ENCODE measurements around the gene SH3YL1.

DNA sequence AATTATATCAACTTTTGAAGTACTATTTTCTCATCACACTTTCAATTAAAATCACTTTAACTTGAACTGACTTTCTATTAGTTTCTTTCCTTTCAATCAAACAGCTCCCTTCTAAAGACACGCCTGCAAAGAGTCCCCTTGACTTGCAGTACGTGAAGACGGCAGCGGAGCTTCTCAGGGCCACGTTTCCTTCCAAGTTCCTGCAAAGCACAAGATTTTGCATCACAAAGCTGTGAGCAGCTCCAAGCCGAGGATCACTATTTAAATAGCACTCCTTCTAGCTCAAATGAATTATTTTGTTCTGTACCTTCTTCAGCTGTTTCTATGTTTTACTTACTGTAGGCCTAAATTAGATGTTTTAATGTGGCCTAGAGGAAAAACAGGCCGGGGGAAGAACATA lies 30.8 kb downstream of the SH3YL1 start:
- no peak for TF ChIP-seq ZFX (IDR thresholded peaks at IDR 0.05; ENCODE audit: borderline replicate concordance)
- TF ChIP-seq, protein P1, sequence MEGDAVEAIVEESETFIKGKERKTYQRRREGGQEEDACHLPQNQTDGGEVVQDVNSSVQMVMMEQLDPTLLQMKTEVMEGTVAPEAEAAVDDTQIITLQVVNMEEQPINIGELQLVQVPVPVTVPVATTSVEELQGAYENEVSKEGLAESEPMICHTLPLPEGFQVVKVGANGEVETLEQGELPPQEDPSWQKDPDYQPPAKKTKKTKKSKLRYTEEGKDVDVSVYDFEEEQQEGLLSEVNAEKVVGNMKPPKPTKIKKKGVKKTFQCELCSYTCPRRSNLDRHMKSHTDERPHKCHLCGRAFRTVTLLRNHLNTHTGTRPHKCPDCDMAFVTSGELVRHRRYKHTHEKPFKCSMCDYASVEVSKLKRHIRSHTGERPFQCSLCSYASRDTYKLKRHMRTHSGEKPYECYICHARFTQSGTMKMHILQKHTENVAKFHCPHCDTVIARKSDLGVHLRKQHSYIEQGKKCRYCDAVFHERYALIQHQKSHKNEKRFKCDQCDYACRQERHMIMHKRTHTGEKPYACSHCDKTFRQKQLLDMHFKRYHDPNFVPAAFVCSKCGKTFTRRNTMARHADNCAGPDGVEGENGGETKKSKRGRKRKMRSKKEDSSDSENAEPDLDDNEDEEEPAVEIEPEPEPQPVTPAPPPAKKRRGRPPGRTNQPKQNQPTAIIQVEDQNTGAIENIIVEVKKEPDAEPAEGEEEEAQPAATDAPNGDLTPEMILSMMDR (IDR thresholded peaks at IDR 0.05), result no peak

All from 22Rv1 (cell line).